Uterus (tissue), 2 donors: ENCODE measurements around the gene ZYG11A.

Experiments
- POLR2A ChIP-seq, 2 donors: fragments of 450-650 bp; IDR thresholded peaks; one replicate each; pipeline ENCODE4 v1.6.1; 2016; ENCODE audit warnings: antibody characterized with exemption in 2 of 2, mild to moderate bottlenecking in 1 of 2, moderate library complexity in 1 of 2
- TF ChIP-seq, protein P1 (sequence below), 4 experiments: fragments of 200-600 bp in 2 of 4; fragments of 450-650 bp in 2 of 4; sonication (generic) in 2 of 4; IDR thresholded peaks; one replicate each; pipeline ENCODE4 v1.5.1; 2016 to 2019; ENCODE audit warnings: antibody characterized with exemption in 4 of 4, mild to moderate bottlenecking in 2 of 4, moderate library complexity in 1 of 4

- TF ChIP-seq, protein P1, sequence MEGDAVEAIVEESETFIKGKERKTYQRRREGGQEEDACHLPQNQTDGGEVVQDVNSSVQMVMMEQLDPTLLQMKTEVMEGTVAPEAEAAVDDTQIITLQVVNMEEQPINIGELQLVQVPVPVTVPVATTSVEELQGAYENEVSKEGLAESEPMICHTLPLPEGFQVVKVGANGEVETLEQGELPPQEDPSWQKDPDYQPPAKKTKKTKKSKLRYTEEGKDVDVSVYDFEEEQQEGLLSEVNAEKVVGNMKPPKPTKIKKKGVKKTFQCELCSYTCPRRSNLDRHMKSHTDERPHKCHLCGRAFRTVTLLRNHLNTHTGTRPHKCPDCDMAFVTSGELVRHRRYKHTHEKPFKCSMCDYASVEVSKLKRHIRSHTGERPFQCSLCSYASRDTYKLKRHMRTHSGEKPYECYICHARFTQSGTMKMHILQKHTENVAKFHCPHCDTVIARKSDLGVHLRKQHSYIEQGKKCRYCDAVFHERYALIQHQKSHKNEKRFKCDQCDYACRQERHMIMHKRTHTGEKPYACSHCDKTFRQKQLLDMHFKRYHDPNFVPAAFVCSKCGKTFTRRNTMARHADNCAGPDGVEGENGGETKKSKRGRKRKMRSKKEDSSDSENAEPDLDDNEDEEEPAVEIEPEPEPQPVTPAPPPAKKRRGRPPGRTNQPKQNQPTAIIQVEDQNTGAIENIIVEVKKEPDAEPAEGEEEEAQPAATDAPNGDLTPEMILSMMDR (IDR thresholded peaks at IDR 0.05) = no peak
- TF ChIP-seq POLR2A (IDR thresholded peaks at IDR 0.05) = no peak
These were observed 56.9 kb downstream of the ZYG11A start for GRCh38 chr1:52899445-52899894.
